H9 (cell line): ENCODE data around the gene NPHP4. TPM values are rescaled to one million over a fixed set of nuclear protein-coding genes. Genes with fewer than 3 reads are reported as not detected.

Source experiments
- DNase-seq: peaks from one replicate; pipeline ENCODE4 v3.0.0-alpha.2; 2017
- H2AFZ ChIP-seq: one replicate; pipeline ENCODE4 v1.6.1; 2013; ENCODE audit warnings: mild to moderate bottlenecking, low read length, control low read depth, moderate library complexity
- H2AK5ac ChIP-seq: 2 replicates; pipeline ENCODE4 v1.6.1; 2013; ENCODE audit warnings: low read length, control low read depth, mixed read lengths; ENCODE audit not compliant: insufficient read length
- H2BK120ac ChIP-seq: one replicate; pipeline ENCODE4 v1.6.1; 2013; ENCODE audit warnings: low read depth, mild to moderate bottlenecking, low read length, control low read depth, inconsistent platforms; ENCODE audit not compliant: poor library complexity, severe bottlenecking
- H2BK12ac ChIP-seq: 2 replicates; pipeline ENCODE4 v1.6.1; 2013; ENCODE audit warnings: low read length, control low read depth, mixed read lengths, low read depth; ENCODE audit not compliant: insufficient read length
- H2BK15ac ChIP-seq: 2 replicates; pipeline ENCODE4 v1.6.1; 2013; ENCODE audit warnings: low read depth, low read length, control low read depth
- H2BK20ac ChIP-seq: one replicate; pipeline ENCODE4 v1.6.1; 2013; ENCODE audit warnings: low read depth, mild to moderate bottlenecking, low read length, control low read depth, inconsistent platforms; ENCODE audit not compliant: poor library complexity, severe bottlenecking
- H2BK5ac ChIP-seq: 2 replicates; pipeline ENCODE4 v1.6.1; 2013; ENCODE audit warnings: low read length, control low read depth, mixed read lengths; ENCODE audit not compliant: insufficient read length
- H3K14ac ChIP-seq: 2 replicates; pipeline ENCODE4 v1.6.1; 2013; ENCODE audit warnings: low read length, control low read depth; ENCODE audit not compliant: insufficient read depth
- H3K18ac ChIP-seq: 2 replicates; pipeline ENCODE4 v1.6.1; 2013; ENCODE audit warnings: low read depth, mild to moderate bottlenecking, mixed read lengths, low read length, control low read depth; ENCODE audit not compliant: insufficient read length
- H3K23ac ChIP-seq: 2 replicates; pipeline ENCODE4 v1.6.1; 2013; ENCODE audit warnings: low read length, control low read depth, mixed read lengths, low read depth; ENCODE audit not compliant: insufficient read length
- H3K23me2 ChIP-seq: 2 replicates; pipeline ENCODE4 v1.6.1; 2013; ENCODE audit warnings: low read depth, mild to moderate bottlenecking, mixed read lengths, low read length, control low read depth; ENCODE audit not compliant: insufficient read length, poor library complexity, severe bottlenecking
- H3K27ac ChIP-seq: 2 replicates; pipeline ENCODE4 v1.5.1; 2013; ENCODE audit warnings: low read length, control low read depth, mixed read lengths, low read depth; ENCODE audit not compliant: insufficient read length
- H3K27me3 ChIP-seq: 2 replicates; pipeline ENCODE4 v1.6.1; 2013; ENCODE audit warnings: low read length, control low read depth, inconsistent platforms; ENCODE audit not compliant: insufficient read depth
- H3K4ac ChIP-seq: 2 replicates; pipeline ENCODE4 v1.6.1; 2013; ENCODE audit warnings: low read depth, mild to moderate bottlenecking, control low read depth, inconsistent platforms, low read length, moderate library complexity
- H3K4me1 ChIP-seq: 2 replicates; pipeline ENCODE4 v1.6.1; 2013; ENCODE audit warnings: low read length, control low read depth, inconsistent platforms; ENCODE audit not compliant: insufficient read depth
- H3K4me2 ChIP-seq: 2 replicates; pipeline ENCODE4 v1.6.1; 2013; ENCODE audit warnings: low read length, control low read depth, mixed read lengths; ENCODE audit not compliant: insufficient read length, insufficient read depth
- H3K56ac ChIP-seq: 2 replicates; pipeline ENCODE4 v1.6.1; 2013; ENCODE audit warnings: low read depth, mild to moderate bottlenecking, mixed read lengths, low read length, control low read depth; ENCODE audit not compliant: insufficient read length
- H3K79me1 ChIP-seq: 2 replicates; pipeline ENCODE4 v1.6.1; 2013; ENCODE audit warnings: low read depth, mild to moderate bottlenecking, moderate library complexity, low read length, control low read depth, inconsistent platforms; ENCODE audit not compliant: insufficient read depth, poor library complexity, severe bottlenecking
- H3K79me2 ChIP-seq: 2 replicates; pipeline ENCODE4 v1.6.1; 2013; ENCODE audit warnings: low read length, control low read depth, inconsistent platforms; ENCODE audit not compliant: insufficient read depth
- H3K9ac ChIP-seq: 2 replicates; pipeline ENCODE4 v1.6.1; 2013; ENCODE audit warnings: low read length, control low read depth, mixed read lengths; ENCODE audit not compliant: insufficient read length; ENCODE audit errors: extremely low read depth
- H3K9me3 ChIP-seq: one replicate; pipeline ENCODE4 v1.6.1; 2013; ENCODE audit warnings: low read depth, low read length, inconsistent platforms; ENCODE audit not compliant: control insufficient read depth
- H3T11ph ChIP-seq: one replicate; pipeline ENCODE4 v1.6.1; 2013; ENCODE audit warnings: mild to moderate bottlenecking, low read length, control low read depth, inconsistent platforms
- H4K20me1 ChIP-seq: one replicate; pipeline ENCODE4 v1.6.1; 2013; ENCODE audit not compliant: control insufficient read depth, insufficient read length, insufficient read depth
- H4K5ac ChIP-seq: 2 replicates; pipeline ENCODE4 v1.6.1; 2013; ENCODE audit warnings: low read depth, mild to moderate bottlenecking, mixed read lengths, low read length, control low read depth; ENCODE audit not compliant: insufficient read length
- H4K8ac ChIP-seq: replicated peaks from 2 replicates; pipeline ENCODE4 v1.6.1; 2013; ENCODE audit warnings: low read length, control low read depth, mixed read lengths, low read depth; ENCODE audit not compliant: insufficient read length
- H4K91ac ChIP-seq: 2 replicates; pipeline ENCODE4 v1.6.1; 2013; ENCODE audit warnings: low read depth, mild to moderate bottlenecking, moderate library complexity, mixed read lengths, low read length, control low read depth; ENCODE audit not compliant: insufficient read length
- H3K27ac Mint-ChIP-seq, 3 experiments: 2 replicates in 2 of 3; 3 replicates in 1 of 3; pipeline ENCODE4 v1.8.0; 2020 to 2021; ENCODE audit warnings: mixed read lengths in 3 of 3, mild to moderate bottlenecking in 1 of 3, moderate library complexity in 1 of 3
- H3K27me3 Mint-ChIP-seq: 2 replicates; pipeline ENCODE4 v1.8.0; 2021; ENCODE audit warnings: low read depth, mild to moderate bottlenecking, moderate library complexity, mixed read lengths
- H3K36me3 Mint-ChIP-seq, 3 experiments: 2 replicates in 2 of 3; 3 replicates in 1 of 3; pipeline ENCODE4 v1.8.0; 2020 to 2021; ENCODE audit warnings: low read depth in 3 of 3, mixed read lengths in 3 of 3; ENCODE audit not compliant: insufficient read depth in 1 of 3
- H3K4me1 Mint-ChIP-seq, 2 experiments: 2 replicates each; pipeline ENCODE4 v1.8.0; 2020; ENCODE audit warnings: mixed read lengths in 2 of 2
- H3K4me3 Mint-ChIP-seq, 2 experiments: 2 replicates in 1 of 2; 3 replicates in 1 of 2; pipeline ENCODE4 v1.8.0; 2020 to 2021; ENCODE audit warnings: mild to moderate bottlenecking in 2 of 2, mixed read lengths in 2 of 2, moderate library complexity in 1 of 2
- H3K9me3 Mint-ChIP-seq, 2 experiments: 2 replicates in 1 of 2; 3 replicates in 1 of 2; pipeline ENCODE4 v1.8.0; 2020; ENCODE audit warnings: mild to moderate bottlenecking in 2 of 2, mixed read lengths in 2 of 2, moderate library complexity in 1 of 2
- CTCF ChIP-seq: fragments of 200-600 bp; sonication (generic); conservative IDR thresholded peaks from 3 replicates; pipeline ENCODE4 v1.8.0; 2021; ENCODE audit warnings: antibody characterized with exemption, mild to moderate bottlenecking
- WGBS: extraction: QIAGEN DNeasy Blood & Tissue Kit; methylation state at CpG from one replicate; pipeline ENCODE4 v1.1.7; 2013; ENCODE audit warnings: missing lambda C conversion rate, low lambda C conversion rate, mixed read lengths; ENCODE audit not compliant: insufficient read length; ENCODE audit errors: extremely low coverage; 5-methylcytosine and 5-hydroxymethylcytosine counted together
- total RNA-seq: library from RNA; stranded (reverse); gene quantifications from 2 replicates; pipeline ENCODE4 v1.2.1, GENCODE V29; 2021

NPHP4 gene
- total RNA-seq, 1 experiment from 2014 or later, result 17.6 TPM

- Histone ChIP-seq H3K56ac (no peak overlapping the region), H3T11ph (no peak overlapping the region), H2BK15ac (no peak overlapping the region), H3K14ac (no peak overlapping the region), H4K8ac (no peak overlapping the region), H3K4me2 (no peak overlapping the region), H4K91ac (no peak overlapping the region), H2BK5ac (no peak overlapping the region), H3K23ac (no peak overlapping the region), H2BK120ac (no peak overlapping the region), H2AFZ (no peak overlapping the region), H3K9me3 (no peaks in the 10 kb centered on the region), H4K20me1 (no peaks in the 10 kb centered on the region), H2BK12ac (no peak overlapping the region), H3K4me1 (no peaks in the 10 kb centered on the region), H3K79me2 (no peaks in the 10 kb centered on the region), H3K23me2 (peaks cover 4% of the 10 kb centered on the region), H3K27me3 (no peaks in the 10 kb centered on the region), H4K5ac (no peak overlapping the region), H3K79me1 (no peaks in the 10 kb centered on the region), H3K18ac (no peak overlapping the region), H3K4ac (no peak overlapping the region), H3K27ac (no peak overlapping the region), H2AK5ac (no peak overlapping the region), H2BK20ac (no peak overlapping the region), H3K9ac (no peak overlapping the region)
- H3K4me3 Mint-ChIP-seq, result no peak overlapping the region
- no peaks in the 10 kb centered on the region for H3K27me3 Mint-ChIP-seq
- DNase-seq, result no peak
- H3K9me3 Mint-ChIP-seq, result no peaks in the 10 kb centered on the region
- no peak; the same call in 2 of the 3 replicates for TF ChIP-seq CTCF
- H3K4me1 Mint-ChIP-seq, result no peaks in the 10 kb centered on the region
- H3K27ac Mint-ChIP-seq, result peak overlapping the region in 1 of 3 experiments; percentile 15; a peak in 2 of 7 replicates
- no CpG with 5 or more reads among the region's 4 CpGs for WGBS
- H3K36me3 Mint-ChIP-seq, result peaks cover 13 to 34% (median 21%) of the 10 kb centered on the region in 3 experiments; a peak in 6 of 7 replicates
These were observed 42.5 kb downstream of the NPHP4 start for GRCh38 chr1:5949761-5950100.
